Mononuclear cell (primary cell): ENCODE data around the gene CFAP97D1. TPM values are rescaled to one million over a fixed set of nuclear protein-coding genes. Genes with fewer than 3 reads are reported as not detected.
A peak's percentile ranks its signal among the peaks of the same experiment; 100 is the strongest.

Experiments
- H3K27me3 ChIP-seq: 2 replicates; pipeline ENCODE4 v1.6.0; 2011; ENCODE audit warnings: low read length, control low read depth; ENCODE audit not compliant: insufficient read depth
- H3K4me1 ChIP-seq: 2 replicates; pipeline ENCODE4 v1.5.1; 2011; ENCODE audit warnings: mild to moderate bottlenecking, low read length, control low read depth; ENCODE audit not compliant: insufficient read depth
- H3K4me3 ChIP-seq: 2 replicates; pipeline ENCODE4 v1.5.1; 2011; ENCODE audit warnings: mild to moderate bottlenecking, low read length, moderate library complexity
- H3K9me3 ChIP-seq: 2 replicates; pipeline ENCODE4 v1.5.1; 2011; ENCODE audit warnings: low read depth, mild to moderate bottlenecking, control low read depth, low read length
- total RNA-seq: library from RNA; depleted of rRNA; stranded (reverse); fragments of >200 nt; gene quantifications from one replicate; pipeline ENCODE4 v1.2.3, GENCODE V29; 2012

The CFAP97D1 gene
- total RNA-seq, result not detected

DNA sequence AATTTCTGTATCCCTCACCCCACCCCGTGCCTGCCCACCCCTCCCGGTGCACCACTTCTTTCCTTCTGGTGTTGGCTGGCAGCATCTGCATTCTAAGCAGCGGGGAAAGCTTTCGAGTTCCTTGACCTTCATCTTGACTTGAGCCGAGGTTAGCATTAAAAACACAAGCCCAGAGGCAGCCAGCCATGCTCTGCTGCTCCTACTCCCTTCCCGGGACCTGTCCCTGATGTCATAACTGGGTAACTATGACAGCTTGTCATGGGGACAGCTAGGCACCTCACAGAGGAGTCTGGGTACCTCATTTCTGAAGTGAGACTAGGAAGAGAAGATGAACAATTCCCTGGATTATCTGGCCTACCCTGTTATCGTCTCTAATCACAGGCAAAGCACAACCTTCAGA, at the start of gene CFAP97D1:
CFAP97D1 (plus strand) TSS at position 301 of the 400 bp plus-strand sequence; CDS start at position 329, 28 bp downstream.
- peaks cover 68% of the 10 kb centered on the region for H3K4me1 ChIP-seq

DNA sequence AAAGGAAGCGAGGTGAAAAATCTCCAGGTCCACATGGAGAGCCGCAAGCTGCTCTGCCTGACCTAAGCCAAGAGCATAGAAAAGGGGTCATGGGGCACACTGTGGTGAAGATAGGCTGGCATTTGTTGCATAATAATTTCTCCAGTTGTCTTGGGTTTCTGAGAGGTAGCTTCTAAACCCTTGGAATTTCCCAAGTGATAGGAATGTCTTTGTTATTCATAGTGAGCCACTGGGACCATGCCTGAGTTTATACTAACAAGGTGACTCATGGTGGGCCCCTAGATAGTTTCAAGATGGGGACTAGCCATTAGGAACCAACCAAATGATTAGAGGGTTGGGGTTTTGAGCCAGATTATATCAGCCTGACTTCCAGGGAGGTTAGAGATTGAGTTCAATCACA, 47.3 kb upstream of the CFAP97D1 start:
- H3K4me1 ChIP-seq, result no peaks in the 10 kb centered on the region
- no peak overlapping the region for H3K4me3 ChIP-seq
- H3K9me3 ChIP-seq, result no peaks in the 10 kb centered on the region
- H3K27me3 ChIP-seq, result no peaks in the 10 kb centered on the region

More for the DNA sequence above, at the start of gene CFAP97D1:
- peak within 1 kb of the TSS; percentile 76 for H3K4me3 ChIP-seq
- no peaks in the 10 kb centered on the region for H3K9me3 ChIP-seq
- H3K27me3 ChIP-seq, result peaks cover 3% of the 10 kb centered on the region

DNA sequence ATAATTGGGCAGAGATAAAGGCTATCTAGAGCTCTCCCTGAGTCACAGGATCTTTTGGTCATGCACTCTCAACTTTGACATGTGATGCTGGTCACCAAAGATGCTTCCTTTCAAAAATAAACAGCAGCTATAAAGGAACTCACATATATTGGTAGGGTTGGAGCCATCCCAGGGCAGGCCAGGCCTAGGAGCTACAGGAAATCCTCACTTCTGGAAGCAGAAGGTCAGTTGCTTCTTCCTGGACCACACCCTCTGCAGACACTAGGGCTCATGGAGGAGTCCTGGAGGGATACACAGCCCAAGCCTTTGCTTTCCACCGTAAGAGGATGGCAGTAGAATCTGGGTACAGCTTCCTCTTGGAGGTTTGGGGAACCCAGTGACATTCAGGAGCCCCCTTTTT, 46.3 kb upstream of the CFAP97D1 start:
- H3K4me3 ChIP-seq, result no peak overlapping the region
- H3K4me1 ChIP-seq, result no peaks in the 10 kb centered on the region

DNA sequence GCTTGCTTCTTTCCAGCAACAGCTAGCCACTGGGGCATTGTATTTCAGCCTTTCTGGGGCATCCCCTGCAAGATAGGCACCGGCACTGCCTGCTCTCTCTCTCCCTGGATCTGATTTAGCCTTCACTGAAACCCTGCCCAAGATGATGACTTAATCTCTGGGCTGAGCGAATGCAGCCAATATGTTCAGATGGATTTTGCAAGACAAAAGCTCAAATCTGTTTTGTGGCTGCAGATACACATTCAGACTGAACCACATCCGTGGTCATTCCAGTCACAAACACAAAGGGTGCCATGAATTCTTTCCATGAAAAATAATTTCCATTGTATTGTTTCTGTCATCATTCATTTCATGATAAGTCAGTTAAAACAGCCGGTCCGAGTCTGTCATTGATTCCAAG, 45.9 kb upstream of the CFAP97D1 start:
- H3K27me3 ChIP-seq, result no peaks in the 10 kb centered on the region
- H3K9me3 ChIP-seq, result no peaks in the 10 kb centered on the region
- no peaks in the 10 kb centered on the region for H3K4me1 ChIP-seq
- H3K4me3 ChIP-seq, result no peak overlapping the region

More for the DNA sequence above, 46.3 kb upstream of the CFAP97D1 start:
- H3K27me3 ChIP-seq, result no peaks in the 10 kb centered on the region
- no peaks in the 10 kb centered on the region for H3K9me3 ChIP-seq

DNA sequence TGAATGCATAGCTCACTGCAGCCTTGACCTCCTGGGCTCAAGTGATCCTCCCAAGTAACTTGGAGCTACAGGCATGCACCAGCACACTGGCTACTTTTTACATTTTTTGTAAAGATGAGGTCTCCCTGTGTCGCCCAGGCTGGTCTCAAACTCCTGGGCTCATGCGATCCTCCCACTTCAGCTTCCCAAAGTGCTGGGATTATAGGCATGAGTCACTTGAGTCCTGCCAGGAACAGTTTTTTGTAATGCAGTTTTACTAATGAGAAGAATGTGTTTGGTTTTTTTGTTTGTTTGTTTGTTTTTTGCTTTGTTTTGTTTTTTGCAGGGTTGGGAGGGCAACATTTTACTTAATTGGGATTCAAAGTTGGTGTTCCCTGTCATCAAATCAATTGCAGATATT, 43.8 kb upstream of the CFAP97D1 start:
- H3K4me3 ChIP-seq, result no peak overlapping the region
- no peaks in the 10 kb centered on the region for H3K27me3 ChIP-seq
- no peaks in the 10 kb centered on the region for H3K9me3 ChIP-seq
- H3K4me1 ChIP-seq, result no peaks in the 10 kb centered on the region

DNA sequence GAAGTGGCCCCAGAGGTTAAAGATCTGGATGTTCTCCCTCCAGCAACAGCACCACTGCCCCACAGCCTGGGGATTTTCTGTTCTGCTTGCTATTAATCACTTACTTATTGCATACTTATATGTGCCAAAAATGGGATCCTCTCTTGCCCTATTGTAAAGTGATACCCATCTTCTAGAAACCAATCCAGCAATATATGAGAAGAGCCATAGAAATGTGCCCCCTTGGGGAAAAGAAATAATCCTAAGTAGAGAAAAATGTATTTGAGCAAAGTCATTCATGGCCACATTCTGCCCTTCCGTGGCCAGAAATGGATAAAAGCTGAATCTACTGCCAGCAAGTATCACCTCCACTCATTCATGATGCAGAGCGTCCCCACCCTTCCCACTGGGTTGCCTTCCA, 42.5 kb upstream of the CFAP97D1 start:
- no peak overlapping the region for H3K4me3 ChIP-seq
- H3K27me3 ChIP-seq, result no peaks in the 10 kb centered on the region
- H3K4me1 ChIP-seq, result no peaks in the 10 kb centered on the region
- no peaks in the 10 kb centered on the region for H3K9me3 ChIP-seq

DNA sequence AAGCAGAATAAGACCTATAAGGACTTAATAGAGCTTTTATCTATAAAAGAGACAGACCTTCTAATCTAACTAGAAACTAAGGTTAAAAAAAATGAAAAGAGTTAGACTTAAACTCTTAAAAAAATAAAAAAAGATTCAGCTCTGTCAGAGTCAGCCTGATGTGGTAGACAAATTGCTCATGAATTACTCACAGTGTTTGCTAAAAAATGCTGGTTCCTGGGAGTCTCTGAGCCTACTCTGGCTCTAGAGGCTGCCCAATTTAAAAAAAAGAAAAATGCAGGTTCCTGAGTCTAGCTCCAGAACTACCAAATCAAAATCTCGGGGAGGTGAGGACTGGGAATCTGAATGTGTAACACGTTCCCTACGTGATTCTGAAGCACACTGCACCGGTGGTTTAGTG, 39.7 kb upstream of the CFAP97D1 start:
- Histone ChIP-seq H3K27me3 (no peaks in the 10 kb centered on the region), H3K9me3 (no peaks in the 10 kb centered on the region), H3K4me3 (no peak overlapping the region)

DNA sequence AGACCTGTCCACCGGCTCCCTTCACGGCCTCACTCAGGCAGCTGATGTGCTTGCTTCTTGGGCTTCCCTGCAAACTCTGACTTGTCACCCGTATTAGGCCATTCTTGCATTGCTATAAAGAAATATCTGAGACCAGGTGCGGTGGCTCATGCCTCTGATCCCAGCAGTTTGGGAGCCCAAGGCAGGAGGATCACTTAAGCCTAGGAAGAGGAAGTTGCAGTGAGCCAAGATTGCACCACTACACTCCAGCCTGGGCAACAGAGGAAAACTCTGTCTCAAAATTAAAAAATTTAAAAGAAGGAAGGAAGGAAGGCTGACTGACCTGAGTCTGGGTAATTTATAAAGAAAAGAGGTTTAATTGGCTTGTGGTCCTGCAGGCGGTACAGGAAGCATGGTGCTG, 38.6 kb upstream of the CFAP97D1 start:
- Histone ChIP-seq H3K4me1 (peaks cover 6% of the 10 kb centered on the region), H3K4me3 (no peak overlapping the region), H3K27me3 (peaks cover 5% of the 10 kb centered on the region), H3K9me3 (no peaks in the 10 kb centered on the region)

More for the DNA sequence above, 39.7 kb upstream of the CFAP97D1 start:
- peaks cover 1% of the 10 kb centered on the region for H3K4me1 ChIP-seq

DNA sequence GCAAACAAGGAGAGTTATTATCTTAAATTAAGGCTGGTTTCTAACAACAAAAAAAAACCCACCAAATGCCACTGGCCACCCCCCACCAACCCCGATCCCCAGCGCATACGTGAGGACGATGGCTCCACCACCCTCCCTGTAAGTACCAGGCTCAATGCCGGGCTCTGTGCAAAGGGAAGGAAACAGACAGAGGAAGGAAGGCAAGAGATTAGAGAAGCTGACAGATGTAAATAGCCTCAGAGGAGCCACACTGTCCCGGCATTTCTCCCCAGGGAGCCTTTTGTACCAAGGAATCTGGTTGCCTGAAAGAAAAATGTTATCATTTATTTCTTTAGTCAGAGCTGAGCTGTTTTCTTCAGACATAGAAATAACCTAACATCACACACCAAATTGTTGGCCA, 34.7 kb upstream of the CFAP97D1 start:
- peaks cover 5% of the 10 kb centered on the region for H3K27me3 ChIP-seq
- no peak overlapping the region for H3K4me3 ChIP-seq
- H3K4me1 ChIP-seq, result peaks cover 11% of the 10 kb centered on the region
- H3K9me3 ChIP-seq, result no peaks in the 10 kb centered on the region

DNA sequence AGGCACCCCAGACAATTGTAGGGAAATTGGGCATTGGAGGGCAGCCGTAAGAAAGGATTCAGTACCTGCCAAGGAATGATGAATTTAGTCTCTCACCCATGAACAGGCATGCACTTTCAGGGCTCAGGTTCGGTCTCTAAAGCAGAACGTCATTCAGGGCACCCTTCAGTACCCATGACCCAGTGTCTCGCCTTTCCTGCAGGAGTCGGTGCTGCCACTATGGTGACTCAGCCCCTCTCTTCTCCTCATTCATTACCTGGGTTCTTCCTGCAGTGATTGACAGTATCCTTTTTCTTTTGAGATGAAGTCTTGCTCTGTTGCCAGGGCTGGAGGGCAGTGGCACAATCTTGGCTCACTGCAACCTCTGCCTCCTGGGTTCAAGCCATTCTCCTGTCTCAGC, 30.1 kb upstream of the CFAP97D1 start:
- peaks cover 16% of the 10 kb centered on the region for H3K27me3 ChIP-seq
- no peaks in the 10 kb centered on the region for H3K9me3 ChIP-seq
- H3K4me3 ChIP-seq, result no peak overlapping the region
- H3K4me1 ChIP-seq, result peaks cover 21% of the 10 kb centered on the region

DNA sequence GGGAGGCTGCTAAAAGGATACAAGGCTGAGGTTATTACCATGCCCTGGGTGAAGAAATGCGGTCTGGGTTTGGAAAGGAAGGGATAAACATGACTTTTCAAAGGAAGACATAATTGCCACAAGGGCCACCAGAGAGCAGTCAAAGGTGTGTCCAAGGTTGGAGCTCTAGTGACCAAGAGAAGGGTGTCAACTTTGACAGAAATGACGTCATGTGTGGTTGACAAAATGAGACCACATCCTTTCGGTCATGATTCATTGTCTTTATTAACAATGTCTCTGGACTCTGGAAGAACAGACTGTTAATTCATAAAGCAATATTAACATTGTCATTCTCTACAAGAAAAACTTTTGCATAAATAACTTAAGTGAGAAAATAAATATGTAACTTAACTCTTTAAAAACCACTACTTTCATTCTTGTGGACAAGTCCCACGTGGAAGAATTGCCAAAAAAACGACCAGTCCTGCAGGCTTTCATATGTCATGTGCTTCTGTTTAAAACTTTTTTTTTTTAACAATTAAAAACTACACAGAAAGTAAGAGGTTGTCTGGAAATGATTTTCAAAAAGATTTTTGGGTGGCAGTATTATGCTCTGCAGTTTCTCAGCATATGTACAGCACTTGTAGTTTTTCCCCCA, 26.6 kb upstream of the CFAP97D1 start:
- H3K27me3 ChIP-seq, result peaks cover 31% of the 10 kb centered on the region
- H3K4me3 ChIP-seq, result no peak overlapping the region
- peaks cover 22% of the 10 kb centered on the region for H3K4me1 ChIP-seq
- no peaks in the 10 kb centered on the region for H3K9me3 ChIP-seq

DNA sequence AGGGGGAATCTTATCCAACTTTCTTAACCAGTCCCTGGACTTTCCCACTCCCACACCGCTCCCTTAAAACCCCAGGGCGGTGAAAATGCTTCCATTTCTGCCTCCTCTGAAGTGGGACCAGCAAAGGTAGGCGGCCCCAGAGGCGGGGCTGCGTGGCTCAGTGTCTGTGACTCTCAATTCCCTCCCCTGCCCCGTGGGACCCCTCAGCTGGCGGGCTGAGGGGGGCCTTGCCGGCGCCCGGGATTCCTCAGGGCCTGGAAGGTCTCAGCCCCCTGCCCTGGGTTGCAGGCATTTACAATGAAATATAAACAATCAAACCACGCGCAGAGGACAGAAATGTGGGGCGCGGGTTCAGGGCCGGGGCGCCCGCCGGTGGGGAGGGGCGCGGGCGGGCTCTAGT, 25.3 kb upstream of the CFAP97D1 start:
- peaks cover 31% of the 10 kb centered on the region for H3K27me3 ChIP-seq
- H3K4me3 ChIP-seq, result no peak overlapping the region
- H3K9me3 ChIP-seq, result no peaks in the 10 kb centered on the region
- peaks cover 19% of the 10 kb centered on the region for H3K4me1 ChIP-seq

DNA sequence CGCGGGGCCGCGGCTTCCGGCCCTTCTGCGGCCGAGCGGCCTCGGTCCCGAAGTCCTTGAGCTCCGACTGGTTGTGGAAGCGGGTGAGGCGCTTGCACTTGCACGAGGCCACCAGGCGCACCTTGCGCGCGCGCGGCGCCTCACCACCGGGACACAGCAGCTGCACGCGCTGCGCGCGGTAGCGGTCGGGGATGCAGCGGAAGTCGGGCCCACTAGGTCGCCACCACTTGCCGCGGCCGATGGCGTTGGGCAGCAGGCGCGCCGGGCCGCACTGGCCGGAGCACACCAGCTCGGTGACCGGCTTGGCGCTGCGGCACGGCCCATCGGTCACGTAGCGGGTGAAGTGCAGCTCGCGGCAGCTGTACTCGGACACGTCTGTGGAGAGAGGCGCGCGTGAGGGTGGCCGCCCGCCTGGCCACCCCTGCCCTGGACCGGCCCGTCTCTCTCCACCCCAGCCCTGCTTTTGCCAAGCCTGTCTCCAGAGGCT, 24.8 kb upstream of the CFAP97D1 start:
- peaks cover 17% of the 10 kb centered on the region for H3K4me1 ChIP-seq

DNA sequence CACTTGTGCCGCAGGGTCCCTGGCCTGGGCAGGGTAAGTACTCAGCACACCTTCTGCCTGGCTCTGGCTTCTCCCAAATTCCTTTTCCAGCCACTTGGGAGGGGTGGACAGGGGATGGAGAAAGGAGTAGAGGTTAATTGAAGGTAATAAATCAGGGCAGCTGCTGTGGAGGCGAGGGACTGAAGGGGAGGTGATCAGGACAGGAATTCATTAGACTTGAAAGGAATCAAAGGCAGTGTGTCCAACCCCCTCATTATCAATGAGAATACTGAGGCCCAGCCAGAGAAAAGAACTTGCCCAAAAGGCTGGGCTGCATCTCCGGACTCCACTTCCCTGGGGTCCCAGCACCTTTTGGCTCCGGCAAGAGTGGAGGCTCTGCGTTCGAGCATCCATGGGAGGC, 24.0 kb upstream of the CFAP97D1 start:
- H3K9me3 ChIP-seq, result no peaks in the 10 kb centered on the region
- H3K4me3 ChIP-seq, result no peak overlapping the region
- peaks cover 31% of the 10 kb centered on the region for H3K27me3 ChIP-seq
- H3K4me1 ChIP-seq, result peaks cover 20% of the 10 kb centered on the region

More for the DNA sequence above, 24.8 kb upstream of the CFAP97D1 start:
- H3K9me3 ChIP-seq, result no peaks in the 10 kb centered on the region
- no peak overlapping the region for H3K4me3 ChIP-seq
- peaks cover 31% of the 10 kb centered on the region for H3K27me3 ChIP-seq

DNA sequence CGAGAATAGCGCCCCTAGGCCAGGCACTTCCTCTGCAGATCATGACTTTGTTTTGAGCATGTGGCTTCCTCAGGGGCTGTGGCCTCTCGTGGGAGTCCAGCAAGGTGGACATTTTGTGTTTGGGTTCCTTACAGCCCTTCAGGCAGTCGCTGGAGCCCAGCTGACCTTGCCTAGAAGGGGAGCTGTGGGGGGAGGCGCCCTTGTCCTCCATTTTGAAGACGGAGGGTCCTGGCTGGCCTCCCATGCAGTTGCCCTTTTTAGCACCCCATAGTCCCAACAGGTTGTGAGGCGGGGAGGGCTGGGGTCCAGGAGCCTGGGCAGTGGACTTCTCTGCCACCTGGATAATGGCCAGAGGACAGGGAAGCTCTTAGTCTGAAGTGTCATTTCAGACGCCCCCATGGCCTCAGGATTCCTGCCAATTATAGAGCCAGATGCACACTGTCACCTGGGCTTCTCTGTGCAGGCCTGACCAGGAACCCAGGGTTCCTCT, 23.0 kb upstream of the CFAP97D1 start:
- Histone ChIP-seq H3K27me3 (peaks cover 31% of the 10 kb centered on the region), H3K4me3 (no peak overlapping the region), H3K9me3 (no peaks in the 10 kb centered on the region), H3K4me1 (peaks cover 20% of the 10 kb centered on the region)

DNA sequence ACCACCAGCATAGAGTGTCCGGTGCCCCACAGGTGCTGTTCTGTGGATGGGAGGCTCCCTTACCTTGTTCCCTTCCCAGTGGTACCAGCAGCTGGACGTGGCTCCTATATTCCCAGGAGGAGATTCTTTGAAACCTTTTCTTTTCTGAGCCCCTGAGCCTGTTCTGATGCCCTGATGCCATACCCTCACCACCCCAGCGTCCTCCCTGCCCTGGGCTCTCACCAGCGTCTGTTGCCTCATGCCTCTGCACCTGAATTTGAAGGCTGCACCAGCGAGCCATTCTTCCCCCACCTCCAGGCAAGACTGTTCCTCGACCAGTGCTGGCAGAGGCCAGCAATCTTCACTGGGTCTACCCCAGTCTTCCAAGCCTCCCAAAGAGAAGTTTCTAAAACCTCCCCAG, 22.1 kb upstream of the CFAP97D1 start:
- Histone ChIP-seq H3K4me1 (peaks cover 20% of the 10 kb centered on the region), H3K9me3 (no peaks in the 10 kb centered on the region), H3K4me3 (no peak overlapping the region), H3K27me3 (peaks cover 31% of the 10 kb centered on the region)
